A673 (cell line): ENCODE measurements around the gene NVL.

ENCODE experiments used
- CTCF ChIP-seq: fragments of 300-800, 200-600 bp; sonication (generic); conservative IDR thresholded peaks from 2 replicates; pipeline ENCODE4 v1.5.1; 2017; ENCODE audit warnings: low read depth, mild to moderate bottlenecking, antibody characterized with exemption, low read length, moderate library complexity, mixed read lengths
- EZH2 ChIP-seq: fragments of 200-600 bp; sonication (generic); IDR thresholded peaks from 2 replicates; pipeline ENCODE4 v1.6.1; 2017; ENCODE audit warnings: borderline replicate concordance, low read depth, mild to moderate bottlenecking, mixed read lengths, antibody characterized with exemption, low read length; ENCODE audit not compliant: poor library complexity, severe bottlenecking

DNA sequence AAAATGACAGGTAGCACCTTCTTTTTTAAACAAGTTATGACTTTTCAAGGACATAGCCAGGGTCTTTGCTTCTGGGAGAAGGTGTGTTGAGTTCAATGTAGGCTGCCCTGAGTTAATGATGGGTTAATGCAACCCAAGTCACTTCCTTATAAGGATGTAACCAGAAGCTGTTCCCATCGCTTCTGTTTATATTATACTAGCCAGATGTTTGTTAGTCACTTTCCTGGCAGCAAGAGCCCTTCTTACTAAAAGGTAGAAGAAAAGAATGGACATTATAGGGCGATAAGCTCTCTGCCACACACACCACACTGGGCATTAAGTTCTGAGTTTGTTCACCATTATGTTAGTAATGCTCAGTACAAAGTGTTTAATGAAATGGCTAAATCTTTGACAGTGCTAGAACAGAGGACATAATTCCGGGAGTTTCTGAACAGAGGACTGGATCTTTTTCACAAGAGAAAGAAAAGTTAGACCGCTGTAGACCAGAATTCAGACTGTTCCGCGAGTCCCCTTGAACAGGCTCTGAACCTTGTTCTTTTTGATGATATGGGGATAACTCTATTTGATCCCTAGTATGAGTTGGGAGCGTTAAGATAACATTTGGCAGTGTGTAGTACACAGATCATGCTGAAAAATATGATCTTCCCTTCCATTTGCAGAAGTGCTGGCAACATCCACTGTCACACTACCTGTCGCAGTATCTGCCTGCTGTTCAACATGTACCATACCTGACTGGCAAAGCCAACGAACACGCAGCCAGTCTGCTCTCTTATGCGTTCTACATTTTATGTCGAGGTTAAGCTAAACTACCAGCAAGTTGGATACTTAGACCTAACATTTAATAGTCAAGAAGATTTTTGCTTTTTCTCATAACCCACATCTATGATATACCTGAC, 105.9 kb downstream of the NVL start:
- no peak for TF ChIP-seq CTCF
- TF ChIP-seq EZH2 = no peak
